K562 (cell line): ENCODE results near the gene PRR5. TPM values are rescaled to one million over a fixed set of nuclear protein-coding genes. Genes with fewer than 3 reads are reported as not detected.

Experiments
- ATAC-seq: fragments of 200-7000 bp; cut with Tn5 transposase; 3 replicates; pipeline ENCODE4 v1.9.1; 2020; ENCODE audit warnings: moderate library complexity
- BruUV-seq: library from RNA; stranded (reverse); fragments of 400-500 nt; replicated peaks from 2 replicates; lab custom pipeline; 2021; lab: Mats Ljungman, UMichigan
- CTCF ChIA-PET: fragments of 300-600 bp; formaldehyde crosslinking; extraction: SDS; loops from one replicate; lab custom pipeline; 2021; ENCODE audit warnings: low intra/inter-chr PET ratio; lab: Yijun Ruan, JAX
- POLR2A ChIA-PET: fragments of 300-600, 350-650 bp; sonication (Branson Sonifier 250); formaldehyde crosslinking; extraction: SDS; loops from one replicate; lab custom pipeline; 2021; ENCODE audit warnings: antibody characterized with exemption, inconsistent platforms; lab: Yijun Ruan, JAX
- DNase-seq, 4 experiments: peaks; one replicate each; pipeline versions ENCODE4 v3.0.0 to v3.0.0-alpha.2; 2011 to 2018; ENCODE audit warnings: low spot score in 3 of 4, mixed read lengths in 3 of 4; ENCODE audit errors: extremely low read depth in 1 of 4
- FAIRE-seq: peaks from 2 replicates; lab custom pipeline; 2011; peaks lifted over from hg19 to GRCh38; lab: Jason Lieb, UNC
- H2AFZ ChIP-seq: 2 replicates; pipeline ENCODE4 v1.6.0; 2011; ENCODE audit warnings: low read depth, low read length, control low read depth, inconsistent platforms
- H3K27ac ChIP-seq: fragments of 200-600 bp; 3 replicates; pipeline ENCODE4 v1.8.0; 2011; ENCODE audit warnings: low read depth, mild to moderate bottlenecking, control low read depth, inconsistent platforms, low read length, moderate library complexity, mixed read lengths; ENCODE audit errors: extremely low read depth
- H3K27me3 ChIP-seq, 2 experiments: fragments of 300-600 bp in 1 of 2; 2 replicates in 1 of 2; 3 replicates in 1 of 2; pipeline versions ENCODE4 v1.6.0 to v1.8.0; 2011; ENCODE audit warnings: inconsistent platforms in 2 of 2, low read length in 2 of 2, mild to moderate bottlenecking in 1 of 2, mixed read lengths in 1 of 2, moderate library complexity in 1 of 2; ENCODE audit not compliant: control insufficient read depth in 2 of 2, insufficient read depth in 2 of 2
- H3K36me3 ChIP-seq: fragments of 300-600 bp; 3 replicates; pipeline ENCODE4 v1.8.0; 2011; ENCODE audit warnings: mild to moderate bottlenecking, low read length, inconsistent platforms; ENCODE audit not compliant: control insufficient read depth, insufficient read depth
- H3K4me1 ChIP-seq, 2 experiments: fragments of 200-600 bp in 1 of 2; replicated peaks in 1 of 2; 2 replicates in 1 of 2; 3 replicates in 1 of 2; pipeline versions ENCODE4 v1.5.1 to v1.8.0; 2011; ENCODE audit warnings: inconsistent platforms in 2 of 2, low read length in 2 of 2, mild to moderate bottlenecking in 1 of 2, mixed read lengths in 1 of 2, moderate library complexity in 1 of 2; ENCODE audit not compliant: control insufficient read depth in 2 of 2, insufficient read depth in 2 of 2
- H3K4me2 ChIP-seq: 2 replicates; pipeline ENCODE4 v1.6.1; 2011; ENCODE audit warnings: low read length, control low read depth, inconsistent platforms, mixed read lengths; ENCODE audit not compliant: insufficient read depth
- H3K4me3 ChIP-seq: fragments of 200-600 bp; sonication (generic), shearing (Covaris generic); 2 replicates; pipeline ENCODE4 v1.5.1; 2016; ENCODE audit warnings: control low read depth, inconsistent platforms
- H3K79me2 ChIP-seq: fragments of 200-600 bp; 3 replicates; pipeline ENCODE4 v1.8.0; 2011; ENCODE audit warnings: low read length, inconsistent platforms; ENCODE audit not compliant: control insufficient read depth, insufficient read depth
- H3K9ac ChIP-seq, 2 experiments: 2 replicates each; pipeline versions ENCODE4 v1.6.0 to v1.6.1; 2011; ENCODE audit warnings: low read depth in 2 of 2, low read length in 2 of 2, control low read depth in 1 of 2, inconsistent platforms in 1 of 2, mild to moderate bottlenecking in 1 of 2, mixed read lengths in 1 of 2; ENCODE audit not compliant: insufficient read depth in 1 of 2
- H3K9me1 ChIP-seq: one replicate; pipeline ENCODE4 v1.6.0; 2011; ENCODE audit warnings: inconsistent platforms, mild to moderate bottlenecking, low read length, moderate library complexity; ENCODE audit not compliant: control insufficient read depth, insufficient read depth
- H3K9me3 ChIP-seq: replicated peaks from 2 replicates; pipeline ENCODE4 v1.5.1; 2011; ENCODE audit warnings: low read depth, low read length, inconsistent platforms; ENCODE audit not compliant: control insufficient read depth, insufficient read depth
- H4K20me1 ChIP-seq: replicated peaks from 2 replicates; pipeline ENCODE4 v1.6.1; 2011; ENCODE audit warnings: low read length, inconsistent platforms, mixed read lengths; ENCODE audit not compliant: control insufficient read depth, insufficient read depth
- CEBPZ ChIP-seq: fragments of 150-350 bp; IDR thresholded peaks from 2 replicates; pipeline ENCODE4 v1.6.1; 2014; ENCODE audit warnings: low read depth, mild to moderate bottlenecking, low read length, borderline replicate concordance
- GTF2A2 ChIP-seq: IDR thresholded peaks from 2 replicates; pipeline ENCODE4 v1.6.1; 2016; ENCODE audit warnings: mild to moderate bottlenecking, missing genetic modification characterization, missing compliant biosample characterization
- HDAC1 ChIP-seq, 2 experiments: fragments of 450-650 bp; IDR thresholded peaks; 2 replicates each; pipeline ENCODE4 v1.6.1; 2016 to 2017; ENCODE audit warnings: inconsistent platforms in 1 of 2, mild to moderate bottlenecking in 1 of 2, moderate library complexity in 1 of 2
- HDAC2 ChIP-seq: fragments of 450-650 bp; IDR thresholded peaks from 2 replicates; pipeline ENCODE4 v1.6.1; 2016; ENCODE audit warnings: mild to moderate bottlenecking
- HIVEP1 ChIP-seq: fragments of 250-450 bp; sonication (Bioruptor Pico); IDR thresholded peaks from 2 replicates; pipeline ENCODE4 v1.4.0; 2020; ENCODE audit warnings: mild to moderate bottlenecking
- KAT7 ChIP-seq: sonication (generic); formaldehyde crosslinking; IDR thresholded peaks from 2 replicates; pipeline ENCODE4 v1.8.0; 2022; ENCODE audit warnings: missing genetic modification reagents, mild to moderate bottlenecking, borderline replicate concordance
- POLR3A ChIP-seq: IDR thresholded peaks from 2 replicates; pipeline ENCODE4 v1.6.1; 2011; ENCODE audit warnings: borderline replicate concordance, mild to moderate bottlenecking, moderate library complexity; ENCODE audit not compliant: insufficient read length, insufficient read depth; ENCODE audit errors: extremely low read depth
- SAFB2 ChIP-seq: fragments of 200-400 bp; formaldehyde crosslinking; IDR thresholded peaks from 2 replicates; pipeline ENCODE4 v1.6.1; 2018; ENCODE audit warnings: borderline replicate concordance, low read length, low read depth, moderate library complexity; ENCODE audit not compliant: severe bottlenecking
- SP1 ChIP-seq: sonication (generic); formaldehyde crosslinking; IDR thresholded peaks from 2 replicates; pipeline ENCODE4 v1.8.1; 2022; ENCODE audit warnings: mild to moderate bottlenecking, missing genetic modification reagents
- SRSF9 ChIP-seq: fragments of 200-400 bp; formaldehyde crosslinking; IDR thresholded peaks from 2 replicates; pipeline ENCODE4 v1.6.1; 2017; ENCODE audit warnings: low read depth, low read length, borderline replicate concordance
- SUPT5H ChIP-seq: fragments of 450-650 bp; IDR thresholded peaks from 2 replicates; pipeline ENCODE4 v1.6.1; 2016
- ZNF282 ChIP-seq: sonication (generic); formaldehyde crosslinking; IDR thresholded peaks from 2 replicates; pipeline ENCODE4 v1.8.1; 2023; ENCODE audit warnings: missing genetic modification reagents
- ZNF445 ChIP-seq: fragments of 250-450 bp; sonication (Bioruptor Pico); IDR thresholded peaks from 2 replicates; pipeline ENCODE4 v1.4.0; 2020; ENCODE audit warnings: low read depth, mild to moderate bottlenecking, moderate library complexity
- ZNF740 ChIP-seq, 3 experiments: fragments of 200-800 bp in 1 of 3; sonication (Bioruptor generic) in 1 of 3; sonication (generic) in 1 of 3; formaldehyde crosslinking in 1 of 3; IDR thresholded peaks; 2 replicates each; pipeline versions ENCODE4 v1.6.1 to v1.8.0; 2016 to 2022; ENCODE audit warnings: mild to moderate bottlenecking in 2 of 3, missing compliant biosample characterization in 2 of 3, missing genetic modification characterization in 2 of 3, missing genetic modification reagents in 1 of 3
- ZNF778 ChIP-seq: fragments of 450-650 bp; formaldehyde crosslinking; IDR thresholded peaks from 2 replicates; pipeline ENCODE4 v1.4.0; 2020; ENCODE audit warnings: mild to moderate bottlenecking, moderate library complexity
- WGBS: fragments of 100-300 bp; shearing (Covaris generic); methylation state at CpG from one replicate; pipeline ENCODE4 v1.1.6; 2016; ENCODE audit warnings: low coverage, mixed read lengths; ENCODE audit not compliant: insufficient coverage; ENCODE audit errors: missing lambda C conversion rate; 5-methylcytosine and 5-hydroxymethylcytosine counted together
- in situ Hi-C: fragments of 300-500 bp; cut with MboI; formaldehyde crosslinking; loops from 4 replicates; pipeline ENCODE4 v1.15.0; 2018; ENCODE audit warnings: inconsistent platforms, mixed read lengths
- intact Hi-C: fragments of 100-400 bp; cut with micrococcal nuclease; formaldehyde crosslinking; loops from 2 replicates; pipeline ENCODE4 v1.14.2; 2022
- polyA plus RNA-seq, 8 experiments: library from polyadenylated mRNA; depleted of rRNA in 4 of 8; stranded (reverse) in 5 of 8; unstranded in 3 of 8; fragments of >200 nt; fragmentation: Nextera tagmentation in 2 of 8; fragmentation: Illumina TruSeq in 1 of 8; extraction: Ambion mirVana in 2 of 8; extraction: Trizol in 1 of 8; gene quantifications; 2 replicates each; pipeline versions ENCODE4 v1.2.1 to v1.2.3, GENCODE V29; 2011 to 2014; ENCODE audit warnings: inconsistent platforms in 1 of 8, missing spikeins in 1 of 8
- total RNA-seq, 7 experiments: library from RNA; depleted of rRNA in 6 of 7; stranded (reverse); fragments of >200 nt in 6 of 7; fragmentation: Illumina TruSeq in 2 of 7; extraction: Trizol in 2 of 7; gene quantifications; 2 replicates each; pipeline versions ENCODE4 v1.2.1 to v1.2.3, GENCODE V29; 2011 to 2021; ENCODE audit warnings: low replicate concordance in 1 of 7
- TF ChIP-seq, protein P1 (sequence below): fragments of 450-650 bp; formaldehyde crosslinking; IDR thresholded peaks from 2 replicates; pipeline ENCODE4 v1.4.0; 2022; ENCODE audit warnings: mild to moderate bottlenecking, moderate library complexity

The PRR5 gene
- total and polyA plus RNA-seq, 9 of the 15 experiments (the other 6 are each of a cell fraction or from before 2014, with no cell fraction given), result 0.13 to 21.0 (median 7.5) TPM

- CTCF ChIA-PET, result no interaction called here
- H3K9ac ChIP-seq, result no peak overlapping the region
- no peak for ATAC-seq
- H4K20me1 ChIP-seq, result no peaks in the 10 kb centered on the region
- no peaks in the 10 kb centered on the region for H3K9me1 ChIP-seq
- peaks cover 0 to 21% of the 10 kb centered on the region in 2 experiments; a peak in 2 of 5 replicates for H3K4me1 ChIP-seq
- in situ Hi-C loops, result no loop called here
- TF ChIP-seq ZNF740 (CRISPR knock-in tag; IDR thresholded peaks at IDR 0.05) (no peak), ZNF740 (tag; IDR thresholded peaks at IDR 0.05) (no peak), ZNF778 (CRISPR knock-in tag) (no peak), POLR3A (no peak), SP1 (no peak), GTF2A2 (tag) (no peak), SUPT5H (no peak), ZNF282 (CRISPR knock-in tag) (no peak), SRSF9 (no peak), ZNF445 (CRISPR knock-in tag) (no peak), HIVEP1 (CRISPR knock-in tag) (no peak), HDAC2 (no peak), KAT7 (CRISPR knock-in tag) (no peak), HDAC1 (IDR thresholded peaks at IDR 0.05) (no peak), CEBPZ (no peak), SAFB2 (no peak)
- TF ChIP-seq, protein P1, sequence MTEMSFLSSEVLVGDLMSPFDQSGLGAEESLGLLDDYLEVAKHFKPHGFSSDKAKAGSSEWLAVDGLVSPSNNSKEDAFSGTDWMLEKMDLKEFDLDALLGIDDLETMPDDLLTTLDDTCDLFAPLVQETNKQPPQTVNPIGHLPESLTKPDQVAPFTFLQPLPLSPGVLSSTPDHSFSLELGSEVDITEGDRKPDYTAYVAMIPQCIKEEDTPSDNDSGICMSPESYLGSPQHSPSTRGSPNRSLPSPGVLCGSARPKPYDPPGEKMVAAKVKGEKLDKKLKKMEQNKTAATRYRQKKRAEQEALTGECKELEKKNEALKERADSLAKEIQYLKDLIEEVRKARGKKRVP (CRISPR knock-in tag), result no peak
- TF ChIP-seq, all 486 proteins: peak for 0
- intact Hi-C loops, result no loop called here
- DNase-seq, result no peak
- whole genome bisulfite sequencing, result 11% methylated on average over 3 of the region's 3 CpGs
- Histone ChIP-seq H3K27ac (no peak overlapping the region), H3K79me2 (no peaks in the 10 kb centered on the region), H3K9me3 (no peaks in the 10 kb centered on the region), H3K4me2 (no peak overlapping the region), H3K4me3 (no peak overlapping the region), H2AFZ (no peak overlapping the region), H3K27me3 (peaks cover 4 to 5% of the 10 kb centered on the region in 2 experiments; a peak in 2 of 5 replicates), H3K36me3 (no peaks in the 10 kb centered on the region)
- BruUV-seq, result no TSS peak
- POLR2A ChIA-PET, result no interaction called here
- FAIRE-seq, result no peak
These were observed 35.8 kb upstream of the PRR5 start for GRCh38 chr22:44666207-44666585.
